Mammary epithelial cell (primary cell): ENCODE results near the gene DIAPH2.

Experiments
- EZH2 ChIP-seq: IDR thresholded peaks from 2 replicates; pipeline ENCODE4 v1.6.1; 2012; ENCODE audit warnings: low read length, inconsistent platforms, borderline replicate concordance
- TF ChIP-seq, protein P1 (sequence below), 2 donors: IDR thresholded peaks in 1 of 2; conservative IDR thresholded peaks in 1 of 2; 2 replicates each; pipeline ENCODE4 v1.5.1; 2011 to 2012; ENCODE audit warnings: inconsistent platforms in 2 of 2, low read length in 2 of 2, mild to moderate bottlenecking in 2 of 2, control low read depth in 1 of 2, low read depth in 1 of 2; ENCODE audit not compliant: insufficient read depth in 1 of 2; ENCODE audit errors: extremely low read depth in 1 of 2

DNA sequence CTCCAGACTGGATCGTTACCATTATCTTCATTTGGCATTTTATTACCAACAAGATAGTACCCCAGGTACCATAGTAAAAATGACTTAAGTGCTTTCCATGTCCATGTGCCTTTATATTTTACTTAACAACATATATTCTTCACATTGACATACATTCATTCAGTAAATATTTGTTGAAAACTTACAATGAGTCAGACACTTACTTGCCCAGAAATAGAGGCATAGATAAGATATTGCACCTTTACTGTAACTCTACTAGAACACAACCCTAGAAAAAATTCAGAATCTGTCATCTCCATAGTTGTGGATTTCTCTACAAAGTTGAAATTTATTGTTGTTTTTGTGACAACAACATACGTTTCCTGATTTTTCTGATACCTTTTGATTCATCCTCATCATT lies 839.7 kb downstream of the DIAPH2 start:
- no peak for TF ChIP-seq EZH2
- TF ChIP-seq, protein P1, sequence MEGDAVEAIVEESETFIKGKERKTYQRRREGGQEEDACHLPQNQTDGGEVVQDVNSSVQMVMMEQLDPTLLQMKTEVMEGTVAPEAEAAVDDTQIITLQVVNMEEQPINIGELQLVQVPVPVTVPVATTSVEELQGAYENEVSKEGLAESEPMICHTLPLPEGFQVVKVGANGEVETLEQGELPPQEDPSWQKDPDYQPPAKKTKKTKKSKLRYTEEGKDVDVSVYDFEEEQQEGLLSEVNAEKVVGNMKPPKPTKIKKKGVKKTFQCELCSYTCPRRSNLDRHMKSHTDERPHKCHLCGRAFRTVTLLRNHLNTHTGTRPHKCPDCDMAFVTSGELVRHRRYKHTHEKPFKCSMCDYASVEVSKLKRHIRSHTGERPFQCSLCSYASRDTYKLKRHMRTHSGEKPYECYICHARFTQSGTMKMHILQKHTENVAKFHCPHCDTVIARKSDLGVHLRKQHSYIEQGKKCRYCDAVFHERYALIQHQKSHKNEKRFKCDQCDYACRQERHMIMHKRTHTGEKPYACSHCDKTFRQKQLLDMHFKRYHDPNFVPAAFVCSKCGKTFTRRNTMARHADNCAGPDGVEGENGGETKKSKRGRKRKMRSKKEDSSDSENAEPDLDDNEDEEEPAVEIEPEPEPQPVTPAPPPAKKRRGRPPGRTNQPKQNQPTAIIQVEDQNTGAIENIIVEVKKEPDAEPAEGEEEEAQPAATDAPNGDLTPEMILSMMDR (conservative IDR thresholded peaks at IDR 0.05 in 1 of 2, IDR thresholded peaks at IDR 0.05 in 1 of 2; ENCODE audit: extremely low read depth in 1 of 2, insufficient read depth in 1 of 2, low read depth in 1 of 2, low read length in 2 of 2), result no peak
